T-cell (primary cell): ENCODE measurements around the gene U2AF2. TPM values are rescaled to one million over a fixed set of nuclear protein-coding genes. Genes with fewer than 3 reads are reported as not detected.

ENCODE experiments used
- ATAC-seq, 4 experiments: fragments of 200-7000 bp in 3 of 4; fragments of 150-1000 bp in 1 of 4; cut with Tn5 transposase; replicated peaks in 1 of 4; 1 replicate in 3 of 4; 2 replicates in 1 of 4; pipeline ENCODE4 v1.10.0; 2021; ENCODE audit warnings: moderate library complexity in 3 of 4, mild to moderate bottlenecking in 2 of 4, moderate number of reproducible peaks in 1 of 4
- CTCF ChIA-PET, 2 donors: fragments of 300-600 bp; sonication (Branson Sonifier 250); formaldehyde crosslinking; loops; one replicate each; lab custom pipeline; 2022; ENCODE audit warnings: antibody characterized with exemption in 2 of 2; lab: Charles Lee
- POLR2A ChIA-PET, 2 donors: fragments of 300-600 bp; sonication (Branson Sonifier 250); formaldehyde crosslinking; loops; one replicate each; lab custom pipeline; 2022; ENCODE audit warnings: antibody characterized with exemption in 2 of 2; lab: Charles Lee
- DNase-seq, 35 experiments: peaks; one replicate each; pipeline versions ENCODE4 v3.0.0 to v3.0.0-alpha.2; 2013 to 2023
- H3K27ac ChIP-seq: one replicate; pipeline ENCODE4 v1.5.1; 2013; ENCODE audit warnings: low read length
- H3K27me3 ChIP-seq, 2 experiments: replicated peaks in 1 of 2; 1 replicate in 1 of 2; 2 replicates in 1 of 2; pipeline versions ENCODE4 v1.6.1 to v1.7.0; 2013; ENCODE audit warnings: low read length in 1 of 2, mixed read lengths in 1 of 2; ENCODE audit not compliant: control insufficient read depth in 2 of 2, insufficient read depth in 2 of 2; ENCODE audit errors: extremely low read depth in 1 of 2
- H3K36me3 ChIP-seq, 2 donors: 1 replicate in 1 of 2; 2 replicates in 1 of 2; pipeline versions ENCODE4 v1.6.1 to v1.7.0; 2013; ENCODE audit warnings: low read length in 1 of 2; ENCODE audit not compliant: control insufficient read depth in 2 of 2, insufficient read depth in 1 of 2; ENCODE audit errors: extremely low read depth in 1 of 2
- H3K4me1 ChIP-seq, 2 experiments: 1 replicate in 1 of 2; 2 replicates in 1 of 2; pipeline versions ENCODE4 v1.6.1 to v1.7.0; 2013; ENCODE audit warnings: low read length in 2 of 2, mixed read lengths in 1 of 2; ENCODE audit not compliant: insufficient read depth in 2 of 2, control insufficient read depth in 1 of 2; ENCODE audit errors: extremely low read depth in 1 of 2
- H3K4me3 ChIP-seq, 2 donors: 1 replicate in 1 of 2; 2 replicates in 1 of 2; pipeline versions ENCODE4 v1.5.1 to v1.7.0; 2013; ENCODE audit warnings: mild to moderate bottlenecking in 2 of 2, low read length in 1 of 2, moderate library complexity in 1 of 2; ENCODE audit not compliant: control insufficient read depth in 1 of 2; ENCODE audit errors: extremely low read depth in 1 of 2
- H3K9me3 ChIP-seq: 2 replicates; pipeline ENCODE4 v1.7.0; 2013
- H3K27ac Mint-ChIP-seq, 2 donors: one replicate each; pipeline ENCODE4 v1.8.0; 2020 to 2021; ENCODE audit warnings: mild to moderate bottlenecking in 2 of 2, mixed read lengths in 2 of 2
- H3K27me3 Mint-ChIP-seq, 2 donors: one replicate each; pipeline ENCODE4 v1.8.0; 2021 to 2022; ENCODE audit warnings: mixed read lengths in 2 of 2
- H3K36me3 Mint-ChIP-seq: one replicate; pipeline ENCODE4 v1.8.0; 2021; ENCODE audit warnings: mixed read lengths
- H3K4me1 Mint-ChIP-seq, 3 donors: one replicate each; pipeline ENCODE4 v1.8.0; 2020 to 2022; ENCODE audit warnings: mixed read lengths in 3 of 3, mild to moderate bottlenecking in 1 of 3
- H3K4me3 Mint-ChIP-seq, 3 donors: one replicate each; pipeline ENCODE4 v1.8.0; 2020 to 2022; ENCODE audit warnings: mild to moderate bottlenecking in 3 of 3, mixed read lengths in 3 of 3, moderate library complexity in 3 of 3
- H3K9me3 Mint-ChIP-seq, 3 donors: one replicate each; pipeline ENCODE4 v1.8.0; 2020 to 2022; ENCODE audit warnings: mixed read lengths in 3 of 3
- WGBS: methylation state at CpG from one replicate; pipeline ENCODE4 v1.1.5; 2013; ENCODE audit warnings: missing lambda C conversion rate; ENCODE audit not compliant: insufficient coverage; 5-methylcytosine and 5-hydroxymethylcytosine counted together
- total RNA-seq, 35 experiments: library from RNA in 6 of 35; stranded (reverse) in 6 of 35; fragments of 120-200 nt in 1 of 35; gene quantifications; one replicate each; pipeline versions ENCODE4 v1.2.1 to v1.2.4 and lab custom pipeline; 2013 to 2026

Gene U2AF2
- total RNA-seq (100 to 1,000 TPM; 254 to 310 (median 303) TPM), total RNA-seq (lab: John Stamatoyannopoulos, UW) (175 to 340 (median 202) reads per million in 29 experiments)
- 122 TPM for total RNA-seq (2013)

DNA sequence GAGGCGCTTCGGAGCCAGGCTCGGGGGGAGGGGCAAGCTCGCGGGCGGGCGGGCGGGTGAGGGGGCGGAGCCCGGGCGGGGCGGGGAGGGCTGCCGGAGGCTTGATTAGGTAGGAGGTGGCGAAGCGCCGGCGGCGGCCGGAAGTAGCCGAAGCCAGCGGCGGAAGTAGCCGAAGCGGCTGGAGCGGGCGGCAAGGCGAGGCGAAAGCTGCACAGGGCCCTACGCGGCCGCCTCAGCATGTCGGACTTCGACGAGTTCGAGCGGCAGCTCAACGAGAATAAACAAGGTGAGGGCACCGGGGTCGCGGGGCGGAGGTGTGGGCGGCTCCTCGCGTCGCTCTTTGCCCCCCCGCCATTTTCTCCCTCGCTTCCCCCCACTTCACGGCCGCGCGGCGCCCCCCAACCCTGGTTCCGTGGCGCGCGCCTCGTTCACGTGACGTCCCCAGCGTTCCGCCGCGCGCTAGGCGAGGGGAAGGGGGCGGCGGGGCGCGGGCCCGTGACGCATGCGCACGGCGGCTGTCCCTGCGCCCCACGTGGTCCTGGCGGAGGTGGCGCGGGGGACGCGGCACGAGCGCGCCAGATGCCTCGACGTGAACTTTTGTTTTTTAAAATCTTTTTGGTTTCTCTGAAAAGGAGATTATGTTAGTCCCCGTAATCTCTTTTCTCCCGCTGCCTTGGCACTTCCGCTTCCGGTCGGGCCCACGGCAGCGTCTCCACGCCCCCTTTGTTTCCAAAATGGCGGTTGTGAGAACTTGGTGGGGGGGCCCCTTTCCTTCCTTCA, at the start of gene U2AF2:
Gene U2AF2 (plus strand): TSS at position 168 of the 780 bp plus-strand sequence. CDS start 70 bp downstream, at position 238.
- Histone ChIP-seq H3K4me3 (peak within 1 kb of the TSS; percentile 57 to 91), H3K4me1 (peaks cover 17 to 55% of the 10 kb centered on the region in 2 experiments), H3K36me3 (peaks cover 5 to 27% of the 10 kb centered on the region in 2 donors), H3K9me3 (no peaks in the 10 kb centered on the region), H3K27me3 (peaks cover 0 to 3% of the 10 kb centered on the region in 2 experiments), H3K27ac (peak within 1 kb of the TSS; percentile 100)
- WGBS = 0% methylated on average over 70 of the region's 95 CpGs
- DNase-seq = peak; percentile 74 to 98 (median 96)
- POLR2A ChIA-PET = interaction anchor here (0.5 to 0.9 kb wide), 7 partner anchors 23 to 1465 kb away, joined by 3 to 5 read pairs (median 3); partner anchors contain the start of genes FIZ1 (in 1 of the 2), MBOAT7 (in 1 of the 2) and ZNF524 (in 1 of the 2)
- H3K27me3 Mint-ChIP-seq = no peaks in the 10 kb centered on the region
- H3K27ac Mint-ChIP-seq = peak within 1 kb of the TSS; percentile 96 to 99
- ATAC-seq = peak; percentile 12 to 59 (median 40)
- peak within 1 kb of the TSS; percentile 85 to 88 (median 87) for H3K4me3 Mint-ChIP-seq
- peaks cover 13% of the 10 kb centered on the region for H3K36me3 Mint-ChIP-seq
- H3K9me3 Mint-ChIP-seq = no peaks in the 10 kb centered on the region
- CTCF ChIA-PET = interaction anchor here in 1 of 2 donors (0.7 to 1.5 kb wide), 15 partner anchors 13 to 1518 kb away, joined by 3 to 19 read pairs (median 4); partner anchors contain the start of genes CNOT3, FIZ1, MBOAT7 and ZNF524
- peaks cover 47 to 56% (median 51%) of the 10 kb centered on the region in 3 donors for H3K4me1 Mint-ChIP-seq

DNA sequence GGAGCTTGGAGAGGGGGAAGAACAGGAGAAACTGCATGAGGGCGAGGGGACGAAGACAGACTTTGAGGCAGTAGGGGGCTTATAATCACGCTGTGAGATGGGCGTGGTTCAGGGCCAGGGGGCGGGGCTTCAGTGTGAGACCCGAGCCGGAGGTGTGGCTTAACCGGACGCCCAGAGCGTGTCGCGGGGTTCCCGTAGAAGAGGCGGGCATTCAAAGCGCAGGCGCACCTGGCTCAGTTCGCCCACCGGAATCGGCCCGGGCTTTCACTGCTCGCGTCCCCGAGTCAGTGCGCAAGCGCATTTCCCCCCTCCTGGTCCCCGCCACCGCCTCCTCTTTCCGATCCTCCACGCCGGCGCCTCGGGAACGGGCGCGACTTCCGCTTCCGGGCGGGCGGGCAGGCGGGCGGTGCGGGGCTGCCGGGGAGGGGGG, 49.6 kb upstream of the U2AF2 start:
- ATAC-seq (peak; percentile 72 to 80 (median 77)), DNase-seq (peak; percentile 90 to 99 (median 96))
- peak overlapping the region; percentile 51 to 84 for H3K4me3 ChIP-seq
- H3K27me3 Mint-ChIP-seq = no peaks in the 10 kb centered on the region
- H3K36me3 Mint-ChIP-seq = peaks cover 16% of the 10 kb centered on the region
- ChIA-PET POLR2A (interaction anchor here (0.5 to 0.7 kb wide), 2 partner anchors 19 to 59 kb away, joined by 3 to 4 read pairs; partner anchors contain the start of gene ZNF784 (in 1 of the 2)), CTCF (interaction anchor here in 1 of 2 donors (0.6 to 2.9 kb wide), 8 partner anchors 18 to 144 kb away, joined by 3 to 42 read pairs (median 4); partner anchors contain the start of genes ISOC2 and ZNF784)
- 0% methylated on average over 25 of the region's 43 CpGs for WGBS
- H3K27ac Mint-ChIP-seq = peak overlapping the region; percentile 88 to 91
- peak overlapping the region; percentile 74 for H3K27ac ChIP-seq
- H3K9me3 Mint-ChIP-seq = no peaks in the 10 kb centered on the region
- H3K4me3 Mint-ChIP-seq = peak overlapping the region; percentile 78 to 86 (median 83)
- H3K4me1 ChIP-seq = peaks cover 17 to 53% of the 10 kb centered on the region in 2 experiments
- H3K36me3 ChIP-seq = peaks cover 0 to 13% of the 10 kb centered on the region in 2 donors
- no peaks in the 10 kb centered on the region for H3K27me3 ChIP-seq
- H3K9me3 ChIP-seq = no peaks in the 10 kb centered on the region
- peaks cover 58 to 73% (median 61%) of the 10 kb centered on the region in 3 donors for H3K4me1 Mint-ChIP-seq

DNA sequence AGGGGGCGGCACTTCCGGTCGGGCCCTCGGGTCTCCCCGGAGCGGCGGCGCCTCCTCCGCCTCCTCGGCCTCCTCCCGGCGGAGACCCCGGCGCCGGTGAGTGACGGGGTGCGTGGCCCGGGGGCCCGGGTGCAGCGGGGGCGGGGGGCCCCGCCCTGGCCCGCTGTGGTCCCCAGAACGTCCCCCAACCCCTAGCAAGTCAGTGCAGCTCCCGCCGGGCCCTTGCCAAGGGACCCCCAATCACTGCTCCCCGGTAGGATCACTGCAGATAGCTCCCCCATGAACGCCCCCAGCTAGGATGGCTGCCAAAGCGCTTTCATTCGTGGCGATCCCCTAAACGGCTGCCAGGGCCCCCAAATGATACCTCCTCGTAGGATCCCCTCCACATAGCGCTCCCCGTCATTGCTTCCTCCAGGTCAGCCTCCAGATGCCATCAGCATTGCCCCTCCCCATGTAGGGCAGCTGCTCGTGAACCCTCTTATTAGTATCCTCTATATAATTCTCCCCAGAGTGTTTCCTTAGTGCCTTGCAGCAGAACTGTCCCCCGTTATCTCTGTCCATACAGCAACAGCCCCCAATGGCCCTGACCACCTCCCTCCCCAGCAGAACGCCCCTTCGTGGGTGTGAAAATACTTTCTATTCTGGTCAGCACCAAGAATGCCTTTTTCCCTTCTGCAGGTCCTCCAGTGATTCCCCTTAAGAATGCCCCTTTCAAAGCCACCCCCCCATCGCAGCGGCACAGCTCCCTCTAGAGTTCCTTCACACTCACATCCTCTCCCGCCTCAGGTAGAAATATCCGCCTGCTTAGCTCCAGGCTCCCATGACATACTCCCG, 49.0 kb upstream of the U2AF2 start, which contains the start of gene ZNF865:
Gene ZNF865 (plus strand): TSS at position 11 of the 834 bp plus-strand sequence. CDS start 7,972 bp downstream, outside the sequence.
- Mint-ChIP-seq H3K4me3 (peak within 1 kb of the TSS; percentile 86 to 90 (median 89)), H3K4me1 (peaks cover 61 to 77% (median 65%) of the 10 kb centered on the region in 3 donors), H3K9me3 (no peaks in the 10 kb centered on the region), H3K27ac (peak within 1 kb of the TSS; percentile 91 to 93), H3K36me3 (peaks cover 16% of the 10 kb centered on the region), H3K27me3 (no peaks in the 10 kb centered on the region)
- Histone ChIP-seq H3K4me3 (peak within 1 kb of the TSS; percentile 84 to 91), H3K27me3 (no peaks in the 10 kb centered on the region), H3K9me3 (no peaks in the 10 kb centered on the region), H3K4me1 (peaks cover 16 to 53% of the 10 kb centered on the region in 2 experiments), H3K27ac (peak within 1 kb of the TSS; percentile 86), H3K36me3 (peaks cover 0 to 17% of the 10 kb centered on the region in 2 donors)
- ChIA-PET CTCF (interaction anchor here (0.6 to 2.9 kb wide), 12 partner anchors 18 to 144 kb away, joined by 3 to 42 read pairs (median 4); partner anchors contain the start of genes ISOC2 (in 1 of the 2), U2AF2 (in 1 of the 2) and ZNF784 (in 1 of the 2)), POLR2A (interaction anchor here (0.5 to 0.8 kb wide), 3 partner anchors 18 to 60 kb away, joined by 3 to 4 read pairs (median 3); partner anchors contain the start of gene ZNF784 (in 1 of the 2))
- ATAC-seq (peak; percentile 34 to 42 (median 36)), DNase-seq (peak in 34 of 35 experiments; percentile 37 to 85 (median 58))
- under 1% methylated on average over 34 of the region's 44 CpGs for WGBS

DNA sequence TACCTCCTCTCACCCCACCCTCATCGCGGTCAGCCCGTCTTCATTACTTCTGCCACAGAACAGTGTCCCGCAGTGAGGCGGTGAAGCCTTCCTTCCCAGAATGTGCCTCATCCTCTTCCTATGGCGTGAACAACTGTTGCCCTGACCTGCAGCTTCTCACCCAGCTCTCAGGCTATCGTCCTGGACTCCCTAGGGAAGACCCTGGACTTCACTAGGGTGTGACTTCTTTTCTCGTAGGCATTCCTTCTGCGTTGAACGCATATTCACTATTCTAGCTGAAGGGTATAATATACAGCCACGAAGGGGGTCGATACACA, 48.4 kb upstream of the U2AF2 start:
- Histone ChIP-seq H3K27me3 (no peaks in the 10 kb centered on the region), H3K36me3 (peaks cover 0 to 17% of the 10 kb centered on the region in 2 donors), H3K4me3 (peak overlapping the region; percentile 84 to 91), H3K9me3 (no peaks in the 10 kb centered on the region), H3K27ac (peak overlapping the region; percentile 86), H3K4me1 (peaks cover 10 to 47% of the 10 kb centered on the region in 2 experiments)
- CTCF ChIA-PET = interaction anchor here (0.7 to 2.9 kb wide), 8 partner anchors 19 to 102 kb away, joined by 3 to 42 read pairs (median 5); partner anchors contain the start of genes U2AF2 (in 1 of the 2) and ZNF784 (in 1 of the 2)
- ATAC-seq (no peak), DNase-seq (no peak)
- POLR2A ChIA-PET = interaction anchor here in 1 of 2 donors (0.8 kb wide), 1 partner anchor 18 kb away, joined by 3 read pairs; no protein-coding TSS in a partner anchor
- Mint-ChIP-seq H3K27me3 (no peaks in the 10 kb centered on the region), H3K27ac (peak overlapping the region; percentile 88 to 93), H3K9me3 (no peaks in the 10 kb centered on the region), H3K4me1 (peaks cover 61 to 75% (median 63%) of the 10 kb centered on the region in 3 donors), H3K4me3 (peak overlapping the region; percentile 86 to 90 (median 89)), H3K36me3 (peaks cover 16% of the 10 kb centered on the region)
- WGBS = 28% methylated on average over 8 of the region's 12 CpGs

DNA sequence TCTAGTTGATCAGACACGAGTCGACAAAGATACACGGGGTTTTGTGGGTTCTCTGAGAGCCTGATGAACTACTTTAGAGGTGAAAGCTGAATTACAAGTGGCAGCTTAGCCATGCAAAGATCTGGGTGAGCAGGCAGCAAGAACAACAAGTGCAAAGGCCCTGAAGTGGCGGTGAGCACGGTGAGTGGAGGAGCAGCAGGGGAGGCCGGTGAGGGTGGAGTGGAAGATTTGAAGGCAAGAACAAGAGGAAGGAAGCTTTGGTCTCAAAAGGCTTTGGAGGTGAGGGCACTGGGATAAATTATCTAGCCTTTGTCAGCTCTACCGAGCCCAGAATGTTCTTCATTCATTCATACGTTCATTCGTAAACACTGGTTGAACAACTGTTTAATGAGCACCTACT, 48.0 kb upstream of the U2AF2 start:
- peaks cover 10 to 47% of the 10 kb centered on the region in 2 experiments for H3K4me1 ChIP-seq
- H3K27me3 ChIP-seq = no peaks in the 10 kb centered on the region
- H3K4me3 ChIP-seq = peak overlapping the region in 1 of 2 donors; percentile 91
- peaks cover 16% of the 10 kb centered on the region for H3K36me3 Mint-ChIP-seq
- no peaks in the 10 kb centered on the region for H3K27me3 Mint-ChIP-seq
- peak overlapping the region; percentile 21 to 89 (median 86) for H3K4me3 Mint-ChIP-seq
- H3K27ac Mint-ChIP-seq = peak overlapping the region; percentile 54 to 88
- H3K27ac ChIP-seq = peak overlapping the region; percentile 86
- H3K9me3 ChIP-seq = no peaks in the 10 kb centered on the region
- CTCF ChIA-PET = interaction anchor here (0.6 to 2.9 kb wide), 7 partner anchors 18 to 413 kb away, joined by 3 to 42 read pairs (median 6); partner anchors contain the start of genes U2AF2 (in 1 of the 2) and ZNF784 (in 1 of the 2)
- no peaks in the 10 kb centered on the region for H3K9me3 Mint-ChIP-seq
- DNase-seq = no peak
- no peak for ATAC-seq
- POLR2A ChIA-PET = interaction anchor here (0.6 to 0.8 kb wide), 2 partner anchors 18 to 24 kb away, joined by 3 to 17 read pairs; no protein-coding TSS in a partner anchor
- 33% methylated on average over 3 of the region's 9 CpGs for WGBS
- peaks cover 61 to 75% (median 63%) of the 10 kb centered on the region in 3 donors for H3K4me1 Mint-ChIP-seq
- peaks cover 0 to 17% of the 10 kb centered on the region in 2 donors for H3K36me3 ChIP-seq
